CD4-positive, alpha-beta T cell treated with Interleukin-17A for 1 hour (primary cell): ENCODE data around the gene FXYD1.
"Not testable (repeated sequence)": the region's sequence is repeated elsewhere in the genome, so short reads cannot be mapped to it uniquely, and the experiment has no call there.

ENCODE experiments used
- DNase-seq: peaks from one replicate; pipeline ENCODE4 v3.0.0-alpha.2; 2020

FXYD1 gene

GRCh38 chr19:35138305-35138892, at the start of gene FXYD1:
Gene FXYD1 (plus strand): TSS chr19:35138824. CDS start chr19:35140080, 1,256 bp downstream.
- no peak for DNase-seq

GRCh38 chr19:35089554-35089953, 49.1 kb upstream of the FXYD1 start:
- DNase-seq: no peak

- DNase-seq: no peak
These were observed 48.5 kb upstream of the FXYD1 start for GRCh38 chr19:35090160-35090505.

DNA sequence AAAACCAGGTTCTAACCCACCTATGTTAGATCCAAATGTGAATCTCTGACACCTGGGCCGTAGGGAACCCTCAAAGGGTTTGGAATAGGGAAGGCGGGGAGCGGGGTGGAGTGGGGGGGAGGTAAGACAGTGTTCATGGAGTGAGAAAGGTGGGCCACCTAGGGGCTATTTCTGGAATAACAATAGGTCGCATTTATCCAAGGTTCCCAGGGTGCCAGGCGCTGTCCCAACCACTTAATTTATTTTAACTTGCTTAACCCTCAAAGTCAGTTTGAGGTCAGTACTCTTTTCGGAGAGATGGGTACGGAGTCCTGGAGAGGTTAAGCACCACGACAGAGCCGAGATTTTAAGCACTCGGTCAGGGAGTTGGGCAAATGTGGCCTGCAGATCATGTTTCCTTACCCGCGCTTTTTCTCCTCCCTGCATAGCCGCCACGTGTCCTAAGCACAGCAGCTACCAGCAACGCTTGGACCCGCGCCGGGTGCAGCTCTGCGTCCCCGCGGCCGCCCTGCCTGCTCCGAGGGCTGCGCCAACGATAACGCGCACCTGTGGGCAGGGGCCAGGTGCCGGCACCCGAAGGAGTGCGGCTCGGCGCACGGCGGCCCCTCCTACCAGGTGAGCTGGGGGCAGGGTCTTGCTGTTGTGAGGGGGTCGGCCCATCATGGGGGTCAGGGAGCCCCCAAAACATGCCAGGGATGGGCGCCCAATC, 48.0 kb upstream of the FXYD1 start:
- peak; percentile 61 for DNase-seq

DNA sequence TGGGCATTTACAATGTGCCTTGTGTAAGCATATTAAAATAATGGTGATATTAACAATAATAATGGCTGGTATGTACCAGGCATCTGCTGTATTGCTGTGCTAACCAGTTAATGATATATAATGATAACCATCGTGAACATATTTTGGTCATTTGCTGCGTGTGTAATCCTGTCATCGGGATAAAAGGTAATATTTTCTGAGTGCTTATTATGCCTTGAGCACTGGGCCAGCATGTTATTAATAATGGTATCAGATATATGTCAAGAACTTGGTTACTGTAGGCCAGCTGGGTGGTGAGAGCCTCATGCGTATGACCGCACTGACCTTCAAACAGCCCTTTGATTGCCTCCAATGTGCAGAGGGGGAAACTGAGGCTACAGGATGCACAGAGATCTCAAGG, 45.2 kb upstream of the FXYD1 start:
- DNase-seq: no peak

GRCh38 chr19:35093941-35094647, 44.5 kb upstream of the FXYD1 start:
- DNase-seq: no peak

GRCh38 chr19:35094656-35095055, 44.0 kb upstream of the FXYD1 start:
- DNase-seq: no peak

- DNase-seq: no peak
These were observed 42.8 kb upstream of the FXYD1 start for GRCh38 chr19:35095667-35096368.

GRCh38 chr19:35098413-35099049, 40.1 kb upstream of the FXYD1 start:
- no peak for DNase-seq

DNA sequence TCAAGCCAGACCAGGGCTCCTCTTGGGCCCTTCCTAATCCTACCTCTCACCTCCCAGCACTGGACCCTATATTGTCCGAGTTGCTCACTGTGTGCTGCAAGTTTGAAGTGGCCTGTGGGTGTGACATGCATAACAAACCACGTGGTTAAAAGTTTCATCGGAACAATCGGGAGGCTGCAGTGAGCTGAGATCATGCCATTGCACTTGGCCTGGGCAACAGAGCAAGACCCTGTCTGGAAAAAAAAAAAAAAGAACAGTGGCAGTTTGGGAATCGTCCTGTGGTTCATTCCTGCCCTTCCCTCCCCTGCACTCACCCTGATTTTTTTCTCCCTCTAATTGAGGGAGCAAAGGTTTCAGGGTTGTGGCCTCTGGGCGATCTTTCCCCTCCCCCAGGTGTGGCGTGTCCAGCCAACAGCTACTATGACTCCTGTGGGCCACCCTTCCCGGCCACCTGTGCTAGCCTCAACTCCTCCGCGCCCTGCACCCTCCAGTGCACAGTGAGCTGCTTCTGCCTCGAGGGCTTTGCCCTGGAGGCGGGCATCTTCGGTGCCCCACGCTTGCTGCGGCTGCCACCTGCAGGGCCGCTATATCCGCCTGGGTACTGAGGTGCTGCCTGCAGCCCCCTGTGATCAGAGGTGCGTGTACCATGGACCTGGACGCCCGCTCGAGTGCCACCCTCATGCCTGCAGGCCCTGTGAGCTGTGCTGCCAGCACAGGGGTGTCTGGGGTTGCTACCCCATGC, 39.3 kb upstream of the FXYD1 start:
- no peak for DNase-seq

DNA sequence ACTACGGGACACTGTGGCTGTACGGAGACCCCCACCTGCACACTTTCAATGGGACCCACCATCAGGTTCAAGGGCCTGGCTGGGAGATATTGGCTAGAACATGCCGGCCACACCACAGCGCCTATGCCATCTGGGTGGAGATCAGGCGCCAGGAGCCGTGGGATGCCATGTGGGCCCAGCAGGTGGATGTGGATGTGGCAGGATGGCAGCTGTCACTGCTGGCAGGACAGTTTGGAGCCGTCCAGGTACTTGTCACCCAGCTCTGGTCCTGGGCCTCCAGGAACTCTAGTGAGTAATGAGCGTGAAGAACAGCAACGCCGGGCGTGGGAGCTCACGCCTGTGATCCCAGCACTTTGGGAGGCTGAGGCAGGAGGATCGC, 38.7 kb upstream of the FXYD1 start:
- DNase-seq: no peak

DNA sequence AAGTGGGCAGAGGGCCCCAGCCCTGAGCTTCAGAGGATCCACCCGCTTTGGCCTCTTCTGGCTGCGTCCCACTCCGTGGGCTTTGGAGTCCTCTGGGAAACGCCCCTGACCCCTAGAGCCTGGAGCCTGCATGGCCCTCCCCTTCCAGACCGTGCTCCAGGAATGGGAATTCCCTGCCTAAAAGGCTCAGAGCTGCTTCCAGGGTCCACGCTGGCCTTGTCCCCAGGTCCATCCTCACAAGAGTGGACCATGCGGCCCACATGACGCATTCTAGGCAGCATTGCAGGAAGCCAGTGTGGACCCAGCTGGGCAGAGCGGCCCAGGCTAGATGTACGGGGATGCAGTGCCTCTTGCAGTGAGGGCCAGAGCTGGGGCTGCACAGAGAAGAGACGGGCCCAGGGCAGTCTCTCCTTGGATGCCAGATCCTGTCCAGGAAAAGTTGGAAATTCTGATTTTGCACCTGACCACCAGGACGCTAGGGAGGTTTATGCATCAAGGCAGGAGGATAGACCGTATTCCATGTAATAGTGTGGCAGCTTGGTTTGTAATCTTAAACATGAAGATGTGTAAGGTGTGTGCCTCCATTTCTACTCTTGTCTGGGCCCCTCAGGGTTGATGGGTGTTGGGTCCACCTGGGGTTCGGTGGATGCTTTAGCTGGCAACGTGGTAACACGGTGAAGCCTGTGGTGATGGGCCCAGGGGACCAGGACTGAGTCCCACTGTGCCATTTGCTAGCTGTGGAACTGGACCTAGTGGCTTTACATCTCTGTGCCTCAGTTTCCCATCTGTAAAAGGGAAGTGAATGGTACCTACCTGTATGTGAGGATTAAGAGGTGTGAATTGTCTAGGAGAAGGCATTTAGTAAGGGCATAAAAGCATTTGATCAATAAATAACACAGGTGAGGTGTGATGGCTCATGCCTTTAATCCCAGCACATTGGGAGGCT, 37.8 kb upstream of the FXYD1 start:
- DNase-seq: no peak

GRCh38 chr19:35101949-35102348, 36.7 kb upstream of the FXYD1 start:
- DNase-seq: not testable (repeated sequence)

DNA sequence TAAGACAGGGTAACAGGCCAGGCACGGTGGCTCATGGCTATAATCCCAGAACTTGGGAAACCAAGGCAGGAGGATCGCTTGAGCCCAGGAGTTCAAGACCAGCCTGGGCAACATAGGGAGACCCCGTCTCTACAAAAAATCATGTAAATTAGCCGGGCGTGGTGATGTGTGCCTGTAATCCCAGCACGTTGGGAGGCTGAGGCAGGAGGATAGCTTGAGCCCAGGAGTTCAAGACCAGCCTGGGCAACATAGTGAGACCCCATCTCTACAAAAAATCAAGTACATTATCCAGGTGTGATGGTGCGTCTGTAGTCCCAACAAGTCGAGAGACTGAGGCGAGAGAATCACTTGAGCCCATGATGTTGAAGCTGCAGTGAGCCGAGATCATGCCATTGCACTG, 35.0 kb upstream of the FXYD1 start:
- not testable (repeated sequence) for DNase-seq

DNA sequence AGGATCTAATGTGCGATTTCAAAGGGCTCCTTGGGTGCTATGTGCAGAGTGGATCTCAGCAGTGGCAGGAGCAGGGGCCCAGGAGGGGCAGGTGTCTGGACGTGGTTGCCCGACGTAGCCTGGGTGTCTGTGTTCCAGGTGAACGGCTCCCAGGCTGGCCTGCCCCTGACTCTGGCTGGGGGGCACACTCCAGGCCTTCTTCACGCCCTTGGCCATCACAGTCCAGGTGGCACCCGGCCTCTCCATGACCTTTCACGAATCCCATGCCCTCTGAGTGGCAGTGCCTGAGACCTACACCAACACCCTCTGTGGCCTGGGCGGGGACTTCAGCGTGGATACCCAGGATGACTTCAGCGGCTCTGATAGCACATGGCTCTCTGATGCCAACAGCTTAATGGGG, 34.3 kb upstream of the FXYD1 start:
- DNase-seq: no peak

DNA sequence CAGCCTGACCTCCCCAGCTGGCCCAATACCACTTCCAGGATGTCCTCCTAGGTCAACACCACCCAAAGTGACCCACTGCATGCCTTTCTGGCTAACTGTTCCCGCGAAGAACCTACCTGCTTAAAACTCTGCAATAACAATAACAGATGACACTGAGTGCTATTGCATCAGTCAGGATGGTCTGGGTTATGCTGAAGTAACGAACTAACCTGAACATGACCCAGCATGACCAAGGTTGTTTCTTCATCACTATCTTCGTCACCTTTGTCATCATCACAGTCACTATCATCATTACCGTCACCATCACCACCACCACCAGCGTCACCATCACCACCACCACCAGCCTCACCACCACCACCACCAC, 33.6 kb upstream of the FXYD1 start:
- no peak for DNase-seq

- DNase-seq: no peak
These were observed 33.0 kb upstream of the FXYD1 start for GRCh38 chr19:35105411-35106290.

DNA sequence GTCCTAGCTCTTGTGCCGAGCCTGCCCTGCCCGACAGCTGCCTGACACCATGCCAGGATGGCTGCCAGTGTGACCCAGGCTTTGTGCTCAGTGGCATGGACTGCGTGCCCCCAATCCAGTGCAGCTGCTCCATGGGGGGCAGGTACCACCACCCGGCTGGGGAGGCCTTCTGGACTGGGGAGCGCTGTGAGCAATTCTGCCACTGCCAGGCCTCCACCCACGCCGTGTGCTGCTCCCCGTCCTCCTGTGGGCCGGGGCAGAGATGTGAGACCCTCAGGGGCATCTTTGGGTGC, 32.4 kb upstream of the FXYD1 start:
- no peak for DNase-seq

DNA sequence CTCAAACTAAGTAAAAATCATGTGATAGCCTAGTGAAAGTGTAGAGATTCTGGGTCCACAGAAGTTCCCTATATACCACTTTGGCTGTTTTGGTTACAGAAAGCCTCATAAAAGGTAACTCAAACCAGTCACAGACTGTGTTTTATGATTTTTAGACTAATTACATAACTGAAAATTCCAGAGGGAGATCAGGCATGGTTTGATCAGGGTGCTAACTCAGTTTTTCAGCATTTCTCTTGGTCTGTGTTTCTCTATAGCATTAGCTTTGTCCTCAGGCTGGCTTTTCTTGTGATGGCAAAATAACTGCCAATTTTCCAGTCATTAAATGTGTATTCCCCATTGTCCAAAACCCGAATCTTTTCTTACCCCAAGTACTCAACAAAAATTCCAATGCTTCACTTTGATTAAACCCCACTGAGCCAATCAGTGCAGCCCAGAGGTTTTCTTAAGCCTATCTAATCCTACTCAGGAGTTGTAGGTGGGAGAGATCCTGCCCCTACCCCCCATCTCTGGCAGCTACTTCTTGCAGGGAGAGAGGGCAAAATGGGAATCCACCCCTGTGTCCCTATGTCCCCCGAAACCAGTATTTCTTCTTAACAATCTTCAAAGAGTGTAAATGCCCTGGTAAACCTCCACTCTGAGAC, 31.6 kb upstream of the FXYD1 start:
- DNase-seq: no peak

GRCh38 chr19:35107545-35107944, 31.1 kb upstream of the FXYD1 start:
- DNase-seq: no peak
